HG02938 (cell line): Measurements from ENCODE around the gene SEMA3G.

ENCODE experiments used
- ATAC-seq: cut with Tn5 transposase; IDR thresholded peaks from one replicate; pipeline ENCODE4 v1.9.1; 2021; ENCODE audit warnings: mild to moderate bottlenecking, moderate library complexity; ENCODE audit not compliant: unreplicated experiment

Gene SEMA3G

DNA sequence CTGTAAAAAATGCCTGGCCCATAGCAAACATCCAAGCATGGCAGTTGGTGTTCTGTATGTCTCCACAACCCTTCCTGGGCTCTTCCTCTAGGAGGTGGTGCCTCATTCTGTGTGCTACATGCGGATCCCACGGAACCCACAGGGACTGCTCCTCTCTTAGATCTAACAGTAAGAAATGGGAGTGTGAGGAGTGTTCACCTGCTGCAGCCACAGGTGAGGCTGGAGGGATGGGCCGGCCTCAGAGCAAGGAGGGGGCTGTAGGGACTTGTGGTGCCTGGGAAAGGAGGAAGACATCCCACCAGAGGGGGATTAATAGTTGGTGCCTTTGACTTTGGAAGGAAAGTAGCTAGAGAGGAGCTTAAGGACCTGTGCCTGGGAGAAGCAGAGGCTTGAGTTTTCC, 22.2 kb downstream of the SEMA3G start:
- ATAC-seq, result no peak

GRCh38 chr3:52420388-52420787, 24.5 kb downstream of the SEMA3G start:
- no peak for ATAC-seq

GRCh38 chr3:52415800-52416199, 29.1 kb downstream of the SEMA3G start:
- no peak for ATAC-seq

DNA sequence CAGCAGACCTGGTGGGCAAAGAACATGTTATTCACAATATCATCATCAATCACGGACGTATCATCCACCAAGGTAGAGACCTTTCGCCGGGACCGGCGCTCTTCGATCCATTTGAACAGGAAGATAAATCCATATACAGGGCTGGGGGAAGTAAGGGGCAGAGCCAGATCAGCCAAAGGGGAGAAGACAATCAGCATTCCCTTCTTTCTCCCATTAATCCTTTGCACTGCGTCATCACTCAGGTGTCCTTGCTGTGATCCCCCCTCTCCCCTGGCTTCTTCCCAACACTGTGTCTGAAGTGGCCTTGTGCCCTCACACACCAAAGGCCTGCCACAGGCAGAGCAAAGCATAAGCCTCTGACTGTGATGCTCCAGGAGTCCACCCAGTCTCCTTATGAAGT, 36.4 kb downstream of the SEMA3G start:
- no peak for ATAC-seq

DNA sequence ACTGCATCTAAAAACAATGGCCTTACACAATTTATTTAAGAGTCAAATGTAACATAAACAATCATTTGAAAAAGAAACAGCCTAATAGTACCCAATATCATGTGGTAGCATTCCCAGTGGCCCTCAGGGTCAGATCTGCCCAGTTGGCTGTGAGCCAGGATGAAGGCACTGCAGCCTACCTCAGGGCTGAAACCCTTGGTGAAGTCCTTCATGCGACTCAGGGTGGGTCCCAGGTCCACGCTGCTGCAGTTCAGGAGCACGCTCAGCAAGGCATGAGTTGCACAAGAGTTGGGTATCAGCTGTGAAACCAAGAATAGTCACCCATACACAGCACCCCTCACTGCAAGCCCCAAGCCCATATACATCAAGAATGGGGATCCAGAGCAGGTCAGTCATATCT, 37.1 kb downstream of the SEMA3G start:
- no peak for ATAC-seq

GRCh38 chr3:52406791-52407510, 38.0 kb downstream of the SEMA3G start:
- ATAC-seq, result no peak

GRCh38 chr3:52406231-52406661, 38.7 kb downstream of the SEMA3G start:
- no peak for ATAC-seq

- no peak for ATAC-seq
Measured at GRCh38 chr3:52405601-52406110, 39.2 kb downstream of the SEMA3G start.

DNA sequence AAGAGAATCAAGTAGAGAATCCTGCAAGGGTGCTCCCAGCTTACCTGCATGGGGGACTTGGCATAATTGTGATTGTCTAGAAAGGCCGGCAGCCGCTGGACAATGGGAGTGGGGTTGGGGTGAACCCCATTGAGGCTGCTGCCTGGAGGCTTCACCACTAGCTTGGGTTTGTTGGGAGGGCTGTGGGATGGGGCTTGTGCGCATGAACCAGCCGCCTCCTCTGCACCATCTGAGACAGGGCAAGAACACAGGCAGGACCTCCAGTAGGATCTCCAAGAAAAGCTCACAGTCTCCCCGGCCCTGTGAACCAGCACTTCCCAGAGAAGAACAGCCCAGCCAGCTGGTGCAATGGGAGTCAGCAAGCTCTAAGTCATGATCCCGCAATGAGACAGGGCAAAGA, 39.8 kb downstream of the SEMA3G start:
- ATAC-seq, result no peak

GRCh38 chr3:52404391-52404790, 40.5 kb downstream of the SEMA3G start:
- ATAC-seq, result no peak

GRCh38 chr3:52403955-52404354, 40.9 kb downstream of the SEMA3G start:
- ATAC-seq, result no peak

DNA sequence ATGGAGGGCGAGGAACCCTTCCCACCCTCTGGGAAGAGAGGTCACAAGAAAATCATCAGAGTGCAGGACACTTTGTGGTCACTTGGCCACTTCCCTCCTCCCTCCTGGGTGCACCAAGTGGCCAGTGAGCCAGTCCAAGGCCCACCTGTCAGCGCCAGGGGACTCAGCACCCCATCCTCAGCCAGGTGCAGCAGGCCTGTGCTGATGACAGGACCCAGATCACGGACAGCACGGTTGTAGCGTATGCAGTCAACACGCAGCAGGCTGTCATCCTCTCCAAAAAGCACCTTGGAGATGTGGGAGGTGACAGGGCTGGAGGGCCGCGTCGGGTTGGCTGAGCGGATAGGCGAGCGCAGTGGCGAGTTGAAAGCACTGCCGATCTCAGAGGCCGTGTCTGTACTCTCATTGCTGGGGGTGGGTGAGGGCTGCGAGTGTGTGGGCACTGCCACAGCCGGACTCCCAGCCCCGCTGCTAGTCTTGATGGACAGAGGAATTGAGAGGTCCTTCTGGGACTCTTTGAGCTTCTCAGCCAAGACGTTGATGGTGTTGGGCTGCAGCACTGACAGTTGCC, 41.5 kb downstream of the SEMA3G start:
- ATAC-seq, result no peak

DNA sequence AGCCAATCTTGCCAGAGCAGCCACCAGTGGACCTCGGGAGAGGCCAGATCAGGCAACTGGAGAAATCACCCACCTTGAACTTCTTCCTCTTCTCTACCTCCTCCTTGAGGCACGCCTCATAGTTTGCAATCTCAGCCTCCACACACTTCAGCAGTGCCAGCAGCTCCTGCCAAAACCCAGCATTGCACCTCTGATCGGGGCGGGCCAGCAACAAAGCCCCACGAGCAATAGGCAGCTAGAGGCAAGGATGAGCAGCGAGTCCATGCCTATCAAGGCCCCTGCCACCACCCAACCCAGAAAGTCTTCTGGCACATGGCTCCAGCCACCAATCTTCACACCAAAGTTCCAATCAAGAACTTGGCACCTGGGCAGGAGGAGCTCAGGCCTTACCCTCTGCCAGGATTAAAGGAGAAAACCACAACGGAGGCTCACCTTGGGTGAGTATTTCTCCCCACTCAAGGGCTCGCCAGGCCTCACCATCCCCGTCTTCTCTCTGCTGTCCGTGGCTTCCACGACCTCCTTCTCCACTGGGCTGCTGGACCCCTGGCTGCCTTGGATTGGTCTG, 42.1 kb downstream of the SEMA3G start:
- ATAC-seq, result no peak

DNA sequence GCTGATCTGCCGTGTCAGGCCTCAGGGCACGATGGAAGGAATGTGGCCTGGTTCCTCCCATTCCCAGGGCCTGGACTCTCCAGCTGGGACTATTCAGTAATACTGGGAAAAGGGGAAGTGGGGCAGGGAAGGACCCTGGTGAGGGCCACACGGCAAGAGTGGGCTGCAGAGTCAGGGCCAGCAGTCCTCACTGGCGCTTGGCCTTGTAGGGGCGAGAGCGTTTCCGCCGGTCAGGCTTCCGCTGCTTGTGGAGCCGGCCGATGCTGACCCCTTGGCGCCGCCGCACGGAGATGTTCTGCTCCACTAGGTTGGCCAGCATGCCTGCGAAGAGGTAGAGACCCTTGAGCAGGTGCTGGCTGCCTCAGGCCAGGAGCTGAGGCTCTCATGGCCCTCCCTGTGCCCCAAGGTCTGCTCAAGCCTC, 42.8 kb downstream of the SEMA3G start:
- no peak for ATAC-seq

- ATAC-seq, result no peak
Measured at GRCh38 chr3:52401551-52401950, 43.4 kb downstream of the SEMA3G start.

GRCh38 chr3:52401021-52401420, 43.9 kb downstream of the SEMA3G start:
- ATAC-seq, result no peak

GRCh38 chr3:52400275-52400793, 44.6 kb downstream of the SEMA3G start:
- no peak for ATAC-seq

DNA sequence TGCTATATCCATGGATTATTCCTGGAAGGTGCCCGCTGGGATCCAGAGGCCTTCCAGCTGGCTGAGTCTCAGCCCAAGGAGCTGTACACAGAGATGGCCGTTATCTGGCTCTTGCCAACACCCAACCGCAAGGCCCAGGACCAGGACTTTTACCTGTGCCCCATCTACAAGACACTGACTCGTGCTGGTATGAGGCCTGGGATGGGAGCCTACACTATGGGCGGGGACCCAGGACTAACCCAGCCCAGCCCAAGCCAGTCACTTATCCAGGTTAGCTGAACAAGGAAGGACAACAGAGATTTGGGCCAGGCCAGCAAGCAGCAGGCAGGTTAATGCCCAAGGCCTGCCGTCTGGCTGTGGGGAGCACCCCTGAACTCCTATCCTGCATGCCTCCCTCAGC, 45.3 kb downstream of the SEMA3G start:
- ATAC-seq, result no peak

DNA sequence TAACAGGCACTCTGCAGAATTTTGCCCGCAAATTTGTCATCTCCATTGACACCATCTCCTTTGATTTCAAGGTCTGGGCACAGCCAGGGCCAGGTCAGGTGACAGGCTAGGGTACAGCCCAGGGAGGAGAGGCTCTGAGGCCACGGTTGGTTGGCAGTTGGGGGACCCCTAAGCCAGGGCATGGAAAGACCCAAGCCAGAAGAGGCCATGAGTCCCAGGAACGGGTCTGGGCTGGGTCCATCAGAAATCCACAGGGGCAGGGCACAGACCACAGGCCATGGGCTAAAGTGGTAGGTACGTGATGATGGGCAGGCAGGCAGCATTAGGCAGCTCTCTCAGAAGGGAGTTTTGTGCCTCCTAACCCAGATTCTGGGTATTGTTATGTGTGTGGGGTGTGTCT, 45.8 kb downstream of the SEMA3G start:
- ATAC-seq, result no peak

GRCh38 chr3:52398670-52399081, 46.2 kb downstream of the SEMA3G start:
- no peak for ATAC-seq

DNA sequence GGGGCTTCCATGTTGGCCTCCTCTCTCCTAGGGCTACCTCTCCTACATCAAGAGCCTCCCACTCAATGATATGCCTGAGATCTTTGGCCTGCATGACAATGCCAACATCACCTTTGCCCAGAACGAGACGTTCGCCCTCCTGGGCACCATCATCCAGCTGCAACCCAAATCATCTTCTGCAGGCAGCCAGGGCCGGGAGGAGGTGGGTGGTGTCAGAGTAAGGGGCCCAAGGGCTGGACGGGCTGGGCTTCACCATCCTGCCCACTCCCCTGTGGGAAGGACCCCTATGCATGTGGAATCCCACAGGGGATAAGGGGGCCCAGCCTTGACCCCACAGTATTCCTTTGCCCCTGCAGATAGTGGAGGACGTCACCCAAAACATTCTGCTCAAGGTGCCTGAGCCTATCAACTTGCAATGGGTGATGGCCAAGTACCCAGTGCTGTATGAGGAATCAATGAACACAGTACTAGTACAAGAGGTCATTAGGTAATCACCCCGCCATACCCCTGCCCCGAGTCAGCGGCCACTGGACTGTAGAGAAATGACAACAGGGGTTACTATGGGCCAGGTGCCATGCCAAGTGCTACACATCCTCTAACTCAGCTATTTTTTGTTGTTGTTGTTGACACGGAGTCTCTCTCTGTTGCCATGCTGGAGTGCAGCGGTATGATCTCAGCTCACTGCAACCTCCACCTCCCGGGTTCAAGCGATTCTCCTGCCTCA, 47.1 kb downstream of the SEMA3G start:
- no peak for ATAC-seq
